ENCODE results near the gene GTF2E1. TPM values are rescaled to one million over a fixed set of nuclear protein-coding genes. Genes with fewer than 3 reads are reported as not detected.

GTF2E1 gene
- total RNA-seq, 1 experiment from 2014 or later: 78.0 TPM

DNA sequence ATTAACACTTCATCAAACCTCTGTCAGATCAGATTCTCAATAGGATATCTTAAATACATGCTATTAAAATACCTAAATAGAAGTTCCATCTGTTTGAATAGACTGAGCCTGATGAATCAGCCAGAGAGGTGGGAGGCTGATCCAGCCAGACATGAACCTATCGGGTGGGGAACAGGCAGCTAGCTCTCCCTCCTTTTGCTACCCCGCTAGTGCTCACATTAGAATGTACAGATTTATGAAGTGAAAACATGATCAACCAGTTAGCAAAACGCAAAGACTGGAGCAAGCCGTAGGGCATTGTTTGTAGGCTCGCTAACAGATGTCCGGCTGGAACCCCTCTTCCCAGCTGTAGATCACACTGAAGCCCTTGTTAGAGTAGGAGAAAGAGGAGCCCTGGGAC, 54.4 kb downstream of the GTF2E1 start (continued):
- TF ChIP-seq, protein P1, sequence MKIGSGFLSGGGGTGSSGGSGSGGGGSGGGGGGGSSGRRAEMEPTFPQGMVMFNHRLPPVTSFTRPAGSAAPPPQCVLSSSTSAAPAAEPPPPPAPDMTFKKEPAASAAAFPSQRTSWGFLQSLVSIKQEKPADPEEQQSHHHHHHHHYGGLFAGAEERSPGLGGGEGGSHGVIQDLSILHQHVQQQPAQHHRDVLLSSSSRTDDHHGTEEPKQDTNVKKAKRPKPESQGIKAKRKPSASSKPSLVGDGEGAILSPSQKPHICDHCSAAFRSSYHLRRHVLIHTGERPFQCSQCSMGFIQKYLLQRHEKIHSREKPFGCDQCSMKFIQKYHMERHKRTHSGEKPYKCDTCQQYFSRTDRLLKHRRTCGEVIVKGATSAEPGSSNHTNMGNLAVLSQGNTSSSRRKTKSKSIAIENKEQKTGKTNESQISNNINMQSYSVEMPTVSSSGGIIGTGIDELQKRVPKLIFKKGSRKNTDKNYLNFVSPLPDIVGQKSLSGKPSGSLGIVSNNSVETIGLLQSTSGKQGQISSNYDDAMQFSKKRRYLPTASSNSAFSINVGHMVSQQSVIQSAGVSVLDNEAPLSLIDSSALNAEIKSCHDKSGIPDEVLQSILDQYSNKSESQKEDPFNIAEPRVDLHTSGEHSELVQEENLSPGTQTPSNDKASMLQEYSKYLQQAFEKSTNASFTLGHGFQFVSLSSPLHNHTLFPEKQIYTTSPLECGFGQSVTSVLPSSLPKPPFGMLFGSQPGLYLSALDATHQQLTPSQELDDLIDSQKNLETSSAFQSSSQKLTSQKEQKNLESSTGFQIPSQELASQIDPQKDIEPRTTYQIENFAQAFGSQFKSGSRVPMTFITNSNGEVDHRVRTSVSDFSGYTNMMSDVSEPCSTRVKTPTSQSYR (CRISPR knock-in tag; IDR thresholded peaks at IDR 0.05): no peak
- no peak for TF ChIP-seq NR3C1 (CRISPR knock-in tag; conservative IDR thresholded peaks at IDR 0.05; ENCODE audit: low read depth)
- TF ChIP-seq ZNF263 (CRISPR knock-in tag; IDR thresholded peaks at IDR 0.05; ENCODE audit: low read depth): no peak

DNA sequence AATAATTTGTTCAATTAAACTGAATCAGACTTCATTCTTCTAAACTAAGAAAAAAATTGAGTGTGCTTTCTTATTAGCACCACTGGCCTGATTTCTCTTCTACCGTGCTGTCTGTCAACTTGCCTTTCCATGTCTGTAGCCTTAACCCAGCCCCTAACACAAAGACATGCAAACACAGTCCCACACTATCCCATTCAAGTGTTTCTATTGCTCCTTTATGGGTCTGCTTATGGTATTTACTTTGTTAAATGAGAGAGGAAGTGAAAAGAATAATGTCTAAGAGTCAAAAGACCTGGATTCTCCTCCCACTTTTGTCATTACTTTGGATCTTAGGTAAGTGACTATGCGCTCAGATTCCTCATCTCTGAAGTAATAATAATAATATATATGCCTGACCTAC, 55.3 kb downstream of the GTF2E1 start:
- Mint-ChIP-seq H3K27ac (no peak overlapping the region), H3K36me3 (no peaks in the 10 kb centered on the region), H3K4me1 (peaks cover 39% of the 10 kb centered on the region), H3K9me3 (no peaks in the 10 kb centered on the region), H3K27me3 (ENCODE audit: low read depth) (no peaks in the 10 kb centered on the region), H3K4me3 (no peak overlapping the region)
- no peak for TF ChIP-seq RORB (CRISPR knock-in tag; IDR thresholded peaks at IDR 0.05)
- TF ChIP-seq ATF1 (CRISPR knock-in tag; IDR thresholded peaks at IDR 0.05): no peak
- TF ChIP-seq, protein P2, sequence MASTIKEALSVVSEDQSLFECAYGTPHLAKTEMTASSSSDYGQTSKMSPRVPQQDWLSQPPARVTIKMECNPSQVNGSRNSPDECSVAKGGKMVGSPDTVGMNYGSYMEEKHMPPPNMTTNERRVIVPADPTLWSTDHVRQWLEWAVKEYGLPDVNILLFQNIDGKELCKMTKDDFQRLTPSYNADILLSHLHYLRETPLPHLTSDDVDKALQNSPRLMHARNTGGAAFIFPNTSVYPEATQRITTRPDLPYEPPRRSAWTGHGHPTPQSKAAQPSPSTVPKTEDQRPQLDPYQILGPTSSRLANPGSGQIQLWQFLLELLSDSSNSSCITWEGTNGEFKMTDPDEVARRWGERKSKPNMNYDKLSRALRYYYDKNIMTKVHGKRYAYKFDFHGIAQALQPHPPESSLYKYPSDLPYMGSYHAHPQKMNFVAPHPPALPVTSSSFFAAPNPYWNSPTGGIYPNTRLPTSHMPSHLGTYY (CRISPR knock-in tag; IDR thresholded peaks at IDR 0.05): no peak
- no peak for TF ChIP-seq TP53 (CRISPR knock-in tag; IDR thresholded peaks at IDR 0.05)
- no peak for TF ChIP-seq GABPB1 (CRISPR knock-in tag; IDR thresholded peaks at IDR 0.05)
- TF ChIP-seq, protein P3, sequence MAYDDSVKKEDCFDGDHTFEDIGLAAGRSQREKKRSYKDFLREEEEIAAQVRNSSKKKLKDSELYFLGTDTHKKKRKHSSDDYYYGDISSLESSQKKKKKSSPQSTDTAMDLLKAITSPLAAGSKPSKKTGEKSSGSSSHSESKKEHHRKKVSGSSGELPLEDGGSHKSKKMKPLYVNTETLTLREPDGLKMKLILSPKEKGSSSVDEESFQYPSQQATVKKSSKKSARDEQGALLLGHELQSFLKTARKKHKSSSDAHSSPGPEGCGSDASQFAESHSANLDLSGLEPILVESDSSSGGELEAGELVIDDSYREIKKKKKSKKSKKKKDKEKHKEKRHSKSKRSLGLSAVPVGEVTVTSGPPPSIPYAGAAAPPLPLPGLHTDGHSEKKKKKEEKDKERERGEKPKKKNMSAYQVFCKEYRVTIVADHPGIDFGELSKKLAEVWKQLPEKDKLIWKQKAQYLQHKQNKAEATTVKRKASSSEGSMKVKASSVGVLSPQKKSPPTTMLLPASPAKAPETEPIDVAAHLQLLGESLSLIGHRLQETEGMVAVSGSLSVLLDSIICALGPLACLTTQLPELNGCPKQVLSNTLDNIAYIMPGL (CRISPR knock-in tag; IDR thresholded peaks at IDR 0.05): no peak
- no peak for TF ChIP-seq ETV6 (CRISPR knock-in tag; IDR thresholded peaks at IDR 0.05)
- TF ChIP-seq ESRRA (CRISPR knock-in tag; IDR thresholded peaks at IDR 0.05; ENCODE audit: borderline replicate concordance): no peak
- TF ChIP-seq, protein P4, sequence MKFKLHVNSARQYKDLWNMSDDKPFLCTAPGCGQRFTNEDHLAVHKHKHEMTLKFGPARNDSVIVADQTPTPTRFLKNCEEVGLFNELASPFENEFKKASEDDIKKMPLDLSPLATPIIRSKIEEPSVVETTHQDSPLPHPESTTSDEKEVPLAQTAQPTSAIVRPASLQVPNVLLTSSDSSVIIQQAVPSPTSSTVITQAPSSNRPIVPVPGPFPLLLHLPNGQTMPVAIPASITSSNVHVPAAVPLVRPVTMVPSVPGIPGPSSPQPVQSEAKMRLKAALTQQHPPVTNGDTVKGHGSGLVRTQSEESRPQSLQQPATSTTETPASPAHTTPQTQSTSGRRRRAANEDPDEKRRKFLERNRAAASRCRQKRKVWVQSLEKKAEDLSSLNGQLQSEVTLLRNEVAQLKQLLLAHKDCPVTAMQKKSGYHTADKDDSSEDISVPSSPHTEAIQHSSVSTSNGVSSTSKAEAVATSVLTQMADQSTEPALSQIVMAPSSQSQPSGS (CRISPR knock-in tag; IDR thresholded peaks at IDR 0.05; ENCODE audit: borderline replicate concordance, low read depth): no peak
- TF ChIP-seq NFATC4 (CRISPR knock-in tag; IDR thresholded peaks at IDR 0.05): no peak
- ATAC-seq (peak; percentile 28), DNase-seq (ENCODE audit: low spot score) (no peak)
- ChIA-PET CTCF (interaction anchor here (0.8 kb wide), 1 partner anchor 175 kb away, joined by 3 read pairs; no protein-coding TSS in a partner anchor), POLR2A (no interaction called here)

DNA sequence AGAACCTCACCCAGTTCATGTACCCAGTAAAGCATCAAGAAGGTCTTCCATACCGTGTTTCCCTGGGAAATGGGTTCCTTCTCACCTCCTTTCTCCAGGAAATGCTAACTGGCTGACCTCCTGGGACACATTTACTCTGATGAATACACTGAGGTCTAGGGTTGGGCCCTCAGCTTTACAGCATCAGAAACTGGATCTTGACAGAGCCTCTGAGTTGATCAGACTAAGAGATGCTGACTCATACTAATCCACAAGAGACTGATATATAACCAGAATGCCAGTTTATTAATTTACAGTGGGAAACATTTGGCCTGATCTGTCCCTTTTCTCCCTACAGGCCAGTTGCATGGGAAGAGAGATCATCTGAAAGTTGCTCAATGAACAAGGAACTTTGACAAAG, 55.8 kb downstream of the GTF2E1 start:
- Mint-ChIP-seq H3K27ac (no peak overlapping the region), H3K36me3 (no peaks in the 10 kb centered on the region), H3K9me3 (no peaks in the 10 kb centered on the region), H3K4me1 (peaks cover 34% of the 10 kb centered on the region), H3K27me3 (ENCODE audit: low read depth) (no peaks in the 10 kb centered on the region), H3K4me3 (no peak overlapping the region)
- ATAC-seq (no peak; the same call in 1 of the 2 replicates), DNase-seq (ENCODE audit: low spot score) (no peak)
- CTCF ChIA-PET: interaction anchor here (0.8 kb wide), 1 partner anchor 176 kb away, joined by 3 read pairs; no protein-coding TSS in a partner anchor
- no peak for TF ChIP-seq TEAD1 (CRISPR knock-in tag; IDR thresholded peaks at IDR 0.05)
- TF ChIP-seq RORB (CRISPR knock-in tag; IDR thresholded peaks at IDR 0.05): no peak
- no peak for TF ChIP-seq SMAD4 (CRISPR knock-in tag; IDR thresholded peaks at IDR 0.05)
- POLR2A ChIA-PET: no interaction called here

Data from WTC11 (cell line).